Testis (tissue), 3 donors: ENCODE results near the gene OVCH2. TPM values are rescaled to one million over a fixed set of nuclear protein-coding genes. Genes with fewer than 3 reads are reported as not detected.

Experiments used
- DNase-seq: peaks from one replicate; pipeline ENCODE4 v3.0.0-alpha.2; 2019
- H3K27ac ChIP-seq, 2 donors: fragments of 200-600 bp; sonication (generic); one replicate each; pipeline ENCODE4 v1.5.1; 2019
- H3K27me3 ChIP-seq: fragments of 200-600 bp; sonication (generic); one replicate; pipeline ENCODE4 v1.5.1; 2019
- H3K36me3 ChIP-seq: fragments of 200-600 bp; sonication (generic); one replicate; pipeline ENCODE4 v1.5.1; 2017; ENCODE audit warnings: low read depth; ENCODE audit errors: missing control alignments
- H3K4me1 ChIP-seq: fragments of 200-600 bp; sonication (generic); one replicate; pipeline ENCODE4 v1.5.1; 2019
- H3K4me3 ChIP-seq, 2 donors: fragments of 200-600 bp; sonication (generic); one replicate each; pipeline ENCODE4 v1.5.1; 2017 to 2019
- H3K9me3 ChIP-seq: fragments of 200-600 bp; sonication (generic); one replicate; pipeline ENCODE4 v1.5.1; 2017
- POLR2A ChIP-seq: fragments of 450-650 bp; IDR thresholded peaks from one replicate; pipeline ENCODE4 v1.6.1; 2017; ENCODE audit warnings: antibody characterized with exemption, mild to moderate bottlenecking, moderate library complexity
- WGBS, 2 donors: methylation state at CpG; one replicate each; pipeline ENCODE4 v1.1.5; 2018; 5-methylcytosine and 5-hydroxymethylcytosine counted together
- intact Hi-C: fragments of 100-400 bp; cut with DNase I; formaldehyde crosslinking; loops from one replicate; pipeline ENCODE4 v1.15.1; 2023; ENCODE audit warnings: low total_unique reads
- polyA plus RNA-seq: library from polyadenylated mRNA; stranded (reverse); fragments of 350-450 nt; fragmentation: Illumina TruSeq; extraction: RNeasy Lipid Tissue Mini Kit (QIAGEN cat#74804); gene quantifications from one replicate; pipeline ENCODE4 v1.2.3, GENCODE V29; 2014; ENCODE audit warnings: low read depth, low replicate concordance; ENCODE audit not compliant: insufficient read depth
- total RNA-seq, 2 donors: library from RNA; depleted of rRNA; stranded (reverse); fragments of >200 nt; gene quantifications; one replicate each; pipeline ENCODE4 v1.2.3, GENCODE V29; 2016
- TF ChIP-seq, protein P1 (sequence below), 3 experiments: fragments of 450-650 bp in 2 of 3; fragments of 200-600 bp in 1 of 3; sonication (generic) in 1 of 3; IDR thresholded peaks; one replicate each; pipeline ENCODE4 v1.5.1; 2016 to 2019; ENCODE audit warnings: antibody characterized with exemption in 3 of 3, mild to moderate bottlenecking in 2 of 3, moderate library complexity in 1 of 3

OVCH2 gene
- total and polyA plus RNA-seq, 3 donors from 2014 or later: 0.39 to 0.80 (median 0.68) TPM

GRCh38 chr11:7672960-7673723, 33.1 kb downstream of the OVCH2 start, which contains the start of gene CYB5R2:
Gene CYB5R2 (minus strand): TSS chr11:7673500. CDS start chr11:7672825, 675 bp downstream.
- no peaks in the 10 kb centered on the region for H3K9me3 ChIP-seq
- no peaks in the 10 kb centered on the region for H3K36me3 ChIP-seq
- intact Hi-C loops: no loop called here
- no peak for TF ChIP-seq POLR2A
- TF ChIP-seq, protein P1, sequence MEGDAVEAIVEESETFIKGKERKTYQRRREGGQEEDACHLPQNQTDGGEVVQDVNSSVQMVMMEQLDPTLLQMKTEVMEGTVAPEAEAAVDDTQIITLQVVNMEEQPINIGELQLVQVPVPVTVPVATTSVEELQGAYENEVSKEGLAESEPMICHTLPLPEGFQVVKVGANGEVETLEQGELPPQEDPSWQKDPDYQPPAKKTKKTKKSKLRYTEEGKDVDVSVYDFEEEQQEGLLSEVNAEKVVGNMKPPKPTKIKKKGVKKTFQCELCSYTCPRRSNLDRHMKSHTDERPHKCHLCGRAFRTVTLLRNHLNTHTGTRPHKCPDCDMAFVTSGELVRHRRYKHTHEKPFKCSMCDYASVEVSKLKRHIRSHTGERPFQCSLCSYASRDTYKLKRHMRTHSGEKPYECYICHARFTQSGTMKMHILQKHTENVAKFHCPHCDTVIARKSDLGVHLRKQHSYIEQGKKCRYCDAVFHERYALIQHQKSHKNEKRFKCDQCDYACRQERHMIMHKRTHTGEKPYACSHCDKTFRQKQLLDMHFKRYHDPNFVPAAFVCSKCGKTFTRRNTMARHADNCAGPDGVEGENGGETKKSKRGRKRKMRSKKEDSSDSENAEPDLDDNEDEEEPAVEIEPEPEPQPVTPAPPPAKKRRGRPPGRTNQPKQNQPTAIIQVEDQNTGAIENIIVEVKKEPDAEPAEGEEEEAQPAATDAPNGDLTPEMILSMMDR (IDR thresholded peaks at IDR 0.05): no peak
- H3K27me3 ChIP-seq: no peaks in the 10 kb centered on the region
- WGBS, 2 donors: 8 to 71% methylated on average over 4 to 40 of the region's 40 CpGs
- peak; percentile 83 for DNase-seq
- peaks cover 25% of the 10 kb centered on the region for H3K4me1 ChIP-seq
- H3K4me3 ChIP-seq: peak within 1 kb of the TSS; percentile 72 to 84
- peak within 1 kb of the TSS; percentile 66 to 85 for H3K27ac ChIP-seq

GRCh38 chr11:7672276-7672959, 33.9 kb downstream of the OVCH2 start:
- Histone ChIP-seq H3K27ac (peak overlapping the region; percentile 66 to 85), H3K36me3 (no peaks in the 10 kb centered on the region), H3K4me1 (peaks cover 25% of the 10 kb centered on the region), H3K4me3 (peak overlapping the region in 1 of 2 donors; percentile 84), H3K9me3 (no peaks in the 10 kb centered on the region), H3K27me3 (no peaks in the 10 kb centered on the region)
- no peak for DNase-seq
- intact Hi-C loops: no loop called here
- TF ChIP-seq, protein P1 (IDR thresholded peaks at IDR 0.05): no peak
- TF ChIP-seq POLR2A: no peak
- WGBS, 2 donors: 81 to 86% methylated on average over 12 to 16 of the region's 16 CpGs

- H3K4me3 ChIP-seq: no peak overlapping the region
- intact Hi-C loops: no loop called here
- H3K4me1 ChIP-seq: peaks cover 25% of the 10 kb centered on the region
- DNase-seq: peak; percentile 62
- WGBS, 2 donors: 43 to 63% methylated on average over 10 of the region's 10 CpGs
- H3K36me3 ChIP-seq: no peaks in the 10 kb centered on the region
- no peaks in the 10 kb centered on the region for H3K9me3 ChIP-seq
- no peaks in the 10 kb centered on the region for H3K27me3 ChIP-seq
- TF ChIP-seq, protein P1 (IDR thresholded peaks at IDR 0.05): no peak
- no peak for TF ChIP-seq POLR2A
- peak overlapping the region; percentile 52 to 75 for H3K27ac ChIP-seq
Observed at GRCh38 chr11:7671347-7672215, 34.7 kb downstream of the OVCH2 start.

- Histone ChIP-seq H3K9me3 (no peaks in the 10 kb centered on the region), H3K36me3 (no peaks in the 10 kb centered on the region), H3K4me1 (peaks cover 25% of the 10 kb centered on the region), H3K27me3 (no peaks in the 10 kb centered on the region), H3K4me3 (no peak overlapping the region), H3K27ac (peak overlapping the region in 1 of 2 donors; percentile 52)
- WGBS, 2 donors: 69 to 71% methylated on average over 4 of the region's 4 CpGs
- intact Hi-C loops: no loop called here
- DNase-seq: no peak
- TF ChIP-seq POLR2A: no peak
- TF ChIP-seq, protein P1 (IDR thresholded peaks at IDR 0.05): no peak
Observed at GRCh38 chr11:7670641-7671040, 35.6 kb downstream of the OVCH2 start.
